ENCODE data around the gene LAMA2.

LAMA2 gene

GRCh38 chr6:129492260-129492659 is 609.3 kb downstream of the LAMA2 start:
- no peak for DNase-seq (ENCODE audit: low read depth)

GRCh38 chr6:129493354-129493902 is 610.5 kb downstream of the LAMA2 start:
- peak; percentile 31 for DNase-seq (ENCODE audit: low read depth)

- no peak for DNase-seq (ENCODE audit: low read depth)
Observed at GRCh38 chr6:129494099-129494498, 611.2 kb downstream of the LAMA2 start.

GRCh38 chr6:129494586-129494985 is 611.6 kb downstream of the LAMA2 start:
- DNase-seq (ENCODE audit: low read depth), result no peak

- no peak for DNase-seq (ENCODE audit: low read depth)
Observed at GRCh38 chr6:129495652-129496051, 612.7 kb downstream of the LAMA2 start.

GRCh38 chr6:129497481-129498441 is 614.8 kb downstream of the LAMA2 start:
- no peak for DNase-seq (ENCODE audit: low read depth)

- no peak for DNase-seq (ENCODE audit: low read depth)
Observed at GRCh38 chr6:129498541-129498940, 615.6 kb downstream of the LAMA2 start.

- DNase-seq (ENCODE audit: low read depth), result peak; percentile 49
Observed at GRCh38 chr6:129498950-129499842, 616.3 kb downstream of the LAMA2 start.

GRCh38 chr6:129499843-129500219 is 616.9 kb downstream of the LAMA2 start:
- DNase-seq (ENCODE audit: low read depth), result no peak

- DNase-seq (ENCODE audit: low read depth), result peak; percentile 85
Observed at GRCh38 chr6:129500958-129501739, 618.2 kb downstream of the LAMA2 start.

GRCh38 chr6:129501740-129502660 is 619.1 kb downstream of the LAMA2 start:
- DNase-seq (ENCODE audit: low read depth), result no peak

- no peak for DNase-seq (ENCODE audit: low read depth)
Observed at GRCh38 chr6:129504456-129504855, 621.5 kb downstream of the LAMA2 start.

GRCh38 chr6:129507059-129507807 is 624.3 kb downstream of the LAMA2 start:
- DNase-seq (ENCODE audit: low read depth), result no peak

- no peak for DNase-seq (ENCODE audit: low read depth)
Observed at GRCh38 chr6:129507846-129508245, 624.9 kb downstream of the LAMA2 start.

GRCh38 chr6:129508477-129509145 is 625.7 kb downstream of the LAMA2 start:
- DNase-seq (ENCODE audit: low read depth), result no peak

GRCh38 chr6:129510950-129511349 is 628.0 kb downstream of the LAMA2 start:
- no peak for DNase-seq (ENCODE audit: low read depth)

- DNase-seq (ENCODE audit: low read depth), result no peak
Observed at GRCh38 chr6:129513471-129513870, 630.5 kb downstream of the LAMA2 start.

GRCh38 chr6:129515004-129515403 is 632.1 kb downstream of the LAMA2 start:
- no peak for DNase-seq (ENCODE audit: low read depth)

GRCh38 chr6:129516005-129516404 is 633.1 kb downstream of the LAMA2 start:
- DNase-seq (ENCODE audit: low read depth), result no peak
